HG03439 (cell line): Measurements from ENCODE around the gene ZNF296.

Experiments used
- ATAC-seq: cut with Tn5 transposase; IDR thresholded peaks from one replicate; pipeline ENCODE4 v1.9.1; 2021; ENCODE audit warnings: mild to moderate bottlenecking, moderate library complexity; ENCODE audit not compliant: unreplicated experiment

The ZNF296 gene

DNA sequence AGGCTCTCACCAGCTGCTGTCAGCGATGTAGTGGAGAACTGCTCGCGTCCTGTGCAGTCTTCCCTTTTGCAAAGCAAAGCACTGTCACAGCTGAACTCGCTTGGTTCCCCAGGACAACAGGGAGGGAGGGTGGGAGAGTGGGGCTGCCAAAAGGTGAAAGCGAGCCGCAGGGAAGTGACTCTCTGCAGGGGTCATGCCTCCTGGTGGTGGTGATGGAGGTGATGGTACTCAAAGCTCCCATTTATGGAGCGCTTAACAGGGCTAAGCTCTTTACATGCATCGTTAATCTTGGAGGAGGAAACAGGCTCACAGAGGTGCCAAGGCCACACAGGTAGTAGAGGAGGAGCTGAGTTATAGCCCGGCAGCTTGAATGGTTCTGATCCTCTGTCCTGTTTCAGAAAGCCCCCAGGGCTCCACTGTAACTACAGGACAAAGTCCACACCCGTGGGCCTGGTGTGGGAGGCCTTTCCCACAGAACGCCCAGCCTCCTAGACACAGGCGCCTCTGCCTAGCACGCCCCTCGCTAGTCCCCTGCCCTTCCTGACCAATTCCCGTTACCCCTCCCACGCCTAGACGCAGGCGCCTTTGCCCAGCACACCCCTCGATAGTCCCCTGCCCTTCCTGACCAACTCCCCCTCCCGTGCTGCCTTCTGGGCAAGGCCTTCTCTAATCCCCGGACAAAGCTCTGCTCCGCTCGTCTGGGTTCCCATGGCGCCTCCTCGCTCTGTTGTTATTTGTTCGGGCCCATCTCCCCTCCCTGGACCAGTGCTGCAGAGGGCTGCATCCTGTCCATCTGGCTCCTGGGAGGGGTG, 27.4 kb upstream of the ZNF296 start:
- no peak for ATAC-seq

DNA sequence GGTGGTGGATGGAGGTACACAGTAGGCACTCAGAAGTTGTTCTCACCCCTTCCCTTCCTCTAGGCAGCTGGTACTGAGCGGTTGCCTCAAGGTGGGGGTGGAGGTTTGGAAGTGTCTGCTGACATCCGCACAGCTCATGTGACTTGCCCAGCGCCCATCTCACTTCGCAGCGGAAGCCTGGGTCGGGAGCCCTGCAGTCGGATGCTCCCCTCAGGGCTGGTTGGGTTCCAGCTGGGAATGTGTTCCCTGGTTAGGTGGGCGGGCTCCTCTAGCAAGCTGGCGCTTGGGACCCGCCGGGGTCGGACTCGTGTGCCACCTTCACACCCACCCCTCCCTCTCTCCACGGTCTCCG, 26.9 kb upstream of the ZNF296 start:
- no peak for ATAC-seq

DNA sequence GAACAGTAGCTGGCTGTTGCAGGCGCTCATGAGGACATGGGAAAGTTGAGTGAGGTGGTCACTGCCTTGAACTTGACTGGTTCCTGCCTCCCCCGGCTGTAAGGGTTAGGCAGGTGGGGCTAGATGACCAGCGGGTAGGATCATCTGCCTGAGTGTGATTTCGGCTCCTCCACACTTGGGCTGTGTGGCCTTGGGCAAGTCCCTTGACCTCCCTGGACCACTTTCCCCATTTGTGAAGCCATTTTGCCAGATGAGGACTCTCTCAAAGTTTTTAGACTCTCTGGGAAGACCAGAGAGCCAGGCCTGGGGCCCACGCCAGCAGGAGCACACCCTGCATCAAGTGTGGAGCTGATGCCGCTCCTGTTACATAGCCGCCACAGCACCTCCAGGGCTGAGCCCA, 26.2 kb upstream of the ZNF296 start:
- no peak for ATAC-seq

DNA sequence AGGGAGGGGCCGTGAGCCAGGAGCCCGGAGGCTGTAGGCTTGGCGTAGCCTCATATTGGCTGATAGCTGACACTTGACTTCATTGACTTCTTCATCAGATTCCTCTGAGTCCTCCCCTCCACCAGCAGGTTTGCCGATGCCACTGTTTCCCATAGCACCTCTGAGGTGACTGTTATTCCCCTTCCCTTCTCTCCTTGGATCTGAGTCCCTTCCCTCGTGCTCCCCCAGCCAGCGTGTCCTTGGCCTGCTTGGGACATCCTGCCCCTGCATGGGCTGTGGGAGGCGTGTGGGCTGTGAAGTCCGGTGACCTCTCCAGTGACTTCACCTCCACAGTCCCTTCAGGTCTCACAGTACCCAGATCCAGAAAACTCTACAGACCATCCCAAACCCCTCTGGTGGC, 25.5 kb upstream of the ZNF296 start:
- no peak for ATAC-seq

DNA sequence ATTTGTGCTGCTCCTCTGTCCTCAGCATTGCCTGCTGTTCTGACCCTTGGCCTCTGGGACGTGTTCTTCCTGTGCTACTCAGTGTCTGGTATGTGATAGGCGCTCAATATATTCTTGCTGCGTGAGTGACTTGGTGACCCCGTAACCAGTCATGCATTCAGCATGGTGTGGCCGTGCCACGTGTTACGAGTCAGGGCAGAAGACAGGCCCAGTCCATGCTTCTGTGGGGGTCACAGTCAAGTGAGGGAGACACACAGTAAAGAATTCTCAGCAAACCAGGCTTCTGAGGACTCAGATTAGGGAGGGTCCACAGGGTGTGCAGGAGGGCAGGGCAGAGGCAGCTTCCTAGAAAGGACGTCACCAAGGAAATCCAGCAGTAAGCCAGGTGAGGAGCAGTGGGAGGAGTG, 24.6 kb upstream of the ZNF296 start:
- no peak for ATAC-seq

DNA sequence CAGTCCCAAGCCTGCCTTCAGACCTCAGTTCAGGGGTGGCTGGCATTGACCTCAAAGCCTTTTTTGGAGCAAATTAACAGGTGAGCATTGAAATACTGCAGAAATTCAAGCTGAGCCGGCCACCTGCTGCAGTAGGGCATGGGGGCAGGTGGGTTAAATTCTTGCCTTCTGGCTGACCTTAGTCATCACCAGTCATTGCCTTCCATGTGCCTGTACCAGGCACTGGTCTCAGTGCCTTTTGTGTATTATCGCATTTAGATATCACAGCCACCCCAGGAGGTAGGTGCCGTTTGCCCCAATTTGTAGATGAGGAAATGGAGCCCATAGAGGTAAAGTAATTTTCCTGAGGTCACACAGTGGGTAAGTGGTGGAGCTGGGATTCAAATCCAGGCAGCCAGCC, 23.9 kb upstream of the ZNF296 start:
- ATAC-seq, result no peak

DNA sequence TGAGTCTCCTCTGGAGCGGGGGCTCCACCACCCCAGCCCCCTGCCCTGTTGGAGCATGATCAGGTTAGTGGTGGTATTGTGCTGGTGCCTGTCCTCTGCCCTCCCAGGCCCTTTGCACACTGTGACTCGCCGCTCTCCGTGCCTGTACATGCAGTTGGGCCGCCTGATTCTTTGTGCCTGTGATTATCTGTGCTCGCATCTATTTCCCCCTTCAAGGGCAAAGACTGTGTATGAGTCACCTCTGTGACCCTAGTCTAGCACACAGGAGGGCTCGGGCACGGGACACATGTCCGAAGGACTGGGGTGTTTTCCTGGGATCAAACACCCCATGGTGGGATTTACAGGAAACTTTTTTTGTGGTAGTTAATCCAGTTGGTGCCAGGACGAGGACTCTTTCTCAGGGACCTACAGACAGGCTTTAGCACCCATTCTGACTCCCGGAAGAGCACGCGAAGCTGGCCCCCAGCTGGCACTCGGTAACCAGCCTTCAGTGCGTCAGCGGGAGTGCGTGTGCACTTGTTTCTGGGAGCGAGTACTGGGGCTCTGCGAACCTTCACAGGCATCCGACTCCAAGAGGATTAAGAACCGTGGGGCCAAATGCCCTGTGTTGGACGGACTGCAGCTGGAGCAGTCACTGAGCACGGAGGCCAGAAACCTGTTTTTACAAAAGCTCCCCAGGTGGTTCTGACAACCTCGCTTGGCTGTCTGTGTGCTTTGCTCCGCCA, 23.4 kb upstream of the ZNF296 start:
- ATAC-seq, result no peak

DNA sequence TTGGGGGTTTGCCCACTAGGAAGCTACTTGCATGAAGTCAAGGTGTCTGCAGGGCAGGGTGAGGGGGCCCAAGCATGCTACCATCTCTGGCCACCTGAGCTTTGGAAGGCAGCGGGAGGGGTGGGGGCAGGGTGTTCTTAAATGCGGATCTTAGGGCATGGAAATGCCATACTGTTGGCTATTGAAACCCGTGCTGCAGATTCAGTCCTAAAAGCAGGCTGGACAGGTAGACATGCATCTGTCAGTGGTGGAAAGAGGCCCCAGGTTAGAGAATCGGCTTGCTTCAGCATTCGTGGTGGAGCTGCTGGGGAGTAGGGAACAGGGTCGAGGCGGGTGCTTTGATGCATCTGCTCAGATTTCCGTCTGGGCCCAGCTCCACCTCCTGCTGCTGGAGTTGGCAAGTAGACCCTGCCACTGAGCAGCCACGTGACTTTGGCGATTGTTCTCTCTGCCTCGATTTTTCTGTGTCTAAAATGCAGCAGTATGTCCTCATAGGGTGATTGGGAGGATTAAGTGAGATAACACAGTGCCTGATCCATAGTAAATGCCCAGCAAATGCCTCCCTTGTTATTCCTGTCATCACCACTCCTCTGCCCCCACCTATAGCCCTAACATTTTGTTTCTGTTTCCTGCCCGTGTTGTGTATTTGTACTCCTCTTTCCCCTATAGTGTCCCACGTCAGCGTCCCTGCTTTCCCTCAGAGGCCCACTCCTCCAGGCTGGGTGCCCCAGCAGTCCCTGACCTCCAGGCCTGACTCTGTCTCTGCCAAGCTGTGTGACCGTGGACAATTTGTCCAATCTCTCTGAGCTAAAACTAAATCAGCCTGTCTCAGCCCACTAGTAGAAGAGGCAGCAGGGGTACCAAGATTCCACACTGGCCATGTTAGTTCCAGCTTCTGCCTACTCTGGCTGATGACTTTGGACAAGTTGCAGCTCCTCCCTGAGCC, 22.5 kb upstream of the ZNF296 start:
- no peak for ATAC-seq

DNA sequence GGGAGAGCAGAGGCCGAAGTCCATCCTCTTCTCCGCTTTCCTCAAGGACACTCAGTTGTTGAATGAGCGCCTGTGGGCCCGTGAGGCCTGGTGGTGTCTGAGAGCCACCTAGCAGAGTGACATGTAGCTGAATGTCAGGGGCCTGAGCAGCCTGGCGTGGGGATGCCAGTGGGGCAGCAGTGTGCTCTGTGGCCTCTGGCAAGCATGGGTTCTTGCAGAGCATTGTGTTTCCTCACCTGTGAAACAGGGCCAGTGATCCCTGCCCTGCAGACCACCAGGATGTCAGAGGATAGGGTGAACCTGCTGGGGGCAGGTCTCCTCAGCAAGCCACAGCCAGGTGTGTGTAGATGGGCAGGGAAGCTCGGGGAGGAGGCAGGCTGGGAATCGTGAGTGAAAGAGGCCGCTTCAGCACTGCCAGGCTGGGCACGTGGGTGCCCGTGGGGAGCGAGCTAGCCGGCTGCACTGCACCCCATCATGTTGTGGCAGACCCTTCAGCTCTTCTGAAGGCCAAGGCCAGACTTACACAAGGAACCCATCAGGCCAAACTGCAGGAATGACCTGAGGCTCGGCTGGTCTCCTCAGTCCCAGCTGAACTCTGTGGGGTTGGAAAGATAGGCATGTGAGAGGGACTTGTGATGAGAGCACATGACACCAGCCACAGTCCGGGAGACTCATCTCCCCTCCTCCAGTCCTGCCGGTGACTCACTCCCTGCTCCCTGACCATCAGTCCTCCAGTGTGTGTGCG, 21.7 kb upstream of the ZNF296 start:
- no peak for ATAC-seq

DNA sequence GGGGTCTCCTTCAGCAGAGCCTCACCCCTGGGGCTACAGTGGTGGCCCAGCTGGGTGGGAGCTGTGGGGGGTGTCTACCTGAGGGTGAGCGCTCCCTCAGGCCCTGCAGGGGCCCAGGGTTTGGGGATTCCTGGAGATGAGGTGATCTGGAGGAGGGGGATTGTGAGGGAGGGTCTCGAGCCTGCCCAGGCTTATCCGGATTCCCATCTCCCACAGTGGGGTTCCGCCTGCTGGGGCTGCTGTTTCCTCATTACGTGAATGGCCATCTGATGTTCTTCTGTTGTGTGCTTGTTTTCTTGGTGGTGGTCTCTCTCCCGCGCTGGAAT, 21.1 kb upstream of the ZNF296 start:
- no peak for ATAC-seq

DNA sequence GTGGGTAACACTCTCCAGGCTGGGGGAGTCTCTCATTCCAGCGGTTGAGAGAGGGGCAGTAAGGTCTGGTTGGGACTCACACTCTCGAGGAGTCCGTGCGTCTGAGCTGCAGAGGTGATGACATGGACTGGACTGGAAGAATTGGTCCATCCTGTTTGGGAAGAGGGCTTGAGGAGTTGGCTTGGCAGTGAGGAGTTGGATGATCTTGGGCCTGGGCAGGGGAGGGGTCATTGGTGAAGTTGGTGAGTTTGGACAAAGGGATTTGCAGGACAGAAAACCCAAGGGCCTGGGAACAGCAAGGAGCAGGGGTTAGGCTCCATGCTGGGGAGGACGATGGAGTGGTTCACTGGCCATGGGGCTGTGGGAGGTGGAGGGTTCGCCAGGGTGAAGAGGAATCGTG, 20.4 kb upstream of the ZNF296 start:
- ATAC-seq, result no peak

DNA sequence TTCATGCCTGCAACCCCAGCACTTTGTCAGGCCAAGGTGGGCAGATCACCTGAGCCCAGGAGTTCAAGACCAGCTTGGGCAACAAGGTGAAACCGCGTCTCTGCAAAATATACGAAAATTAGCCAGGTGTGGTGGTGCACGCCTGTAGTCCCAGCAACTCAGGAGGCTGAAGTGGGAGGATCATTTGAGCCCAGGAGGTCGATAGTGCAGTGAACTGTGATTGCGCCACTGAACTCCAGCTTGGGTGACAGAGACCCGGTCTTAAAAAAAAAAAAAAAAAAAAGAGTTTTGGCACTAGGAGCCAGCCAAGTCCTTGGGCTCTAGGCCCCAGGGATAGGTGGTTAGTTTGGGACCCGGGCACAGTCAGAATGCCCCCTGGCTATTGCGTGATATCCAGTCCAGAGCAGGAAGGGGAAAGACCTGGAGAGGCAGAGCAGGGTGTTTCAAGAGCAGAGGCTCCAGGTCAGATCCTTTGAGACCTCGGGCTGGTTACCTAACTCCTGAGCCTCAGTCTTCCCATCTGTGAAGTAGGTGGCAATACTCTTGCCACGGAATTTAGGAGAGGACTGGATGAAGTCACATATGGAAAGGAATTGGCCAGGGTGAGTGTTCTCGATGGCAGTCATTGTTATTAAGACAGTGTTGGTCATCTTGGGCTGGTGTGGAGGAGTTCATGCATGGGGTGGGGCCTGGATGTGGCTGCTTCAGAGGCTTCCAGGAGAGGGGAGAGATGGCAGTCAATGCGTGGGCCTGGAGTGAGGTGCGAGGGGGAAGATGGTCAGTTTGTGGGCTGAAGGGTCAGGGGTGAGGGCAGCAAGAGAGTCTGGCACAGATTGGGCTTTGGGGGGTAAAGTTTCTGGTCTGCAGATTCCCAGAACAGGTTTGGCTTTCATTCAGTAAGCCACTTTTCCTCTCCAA, 19.5 kb upstream of the ZNF296 start:
- no peak for ATAC-seq

DNA sequence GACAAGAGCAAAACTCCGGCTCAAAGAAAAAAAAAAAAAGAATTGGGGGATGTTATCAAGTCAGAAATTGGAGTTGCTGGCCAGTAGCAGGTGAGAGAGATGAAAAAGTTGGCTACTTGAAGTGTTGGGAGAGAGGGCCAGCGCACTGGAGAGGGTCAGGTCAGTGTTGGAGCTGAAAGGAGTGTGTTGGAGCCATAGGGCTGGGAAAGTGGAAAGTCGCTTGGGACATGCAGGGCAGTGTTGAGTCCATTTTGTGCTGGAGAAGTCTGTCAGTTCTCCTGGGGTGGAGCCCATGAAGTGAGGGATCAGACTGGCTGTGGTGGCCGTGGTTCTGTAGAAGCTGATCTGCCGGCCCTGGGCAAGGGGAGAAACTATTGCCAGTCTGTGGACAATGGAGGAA, 18.4 kb upstream of the ZNF296 start:
- no peak for ATAC-seq

DNA sequence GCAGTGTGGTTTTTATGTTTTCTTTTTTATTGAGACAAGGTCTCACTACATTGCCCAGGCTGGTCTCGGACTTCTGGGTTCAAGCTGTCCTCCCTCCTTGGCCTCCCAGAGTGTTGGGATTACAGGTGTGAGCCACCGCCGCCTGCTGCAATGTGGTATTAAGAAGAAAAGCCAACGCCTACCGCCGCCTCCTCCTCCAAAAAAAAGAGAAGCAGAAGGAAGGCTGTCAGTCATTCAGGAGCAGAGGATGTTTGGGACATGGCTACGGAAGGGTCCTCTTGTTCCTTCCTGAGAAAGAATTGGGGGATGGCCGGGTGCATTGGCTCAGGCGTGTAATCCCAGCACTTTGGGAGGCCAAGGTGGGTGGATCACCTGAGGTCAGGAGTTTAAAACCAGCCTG, 17.9 kb upstream of the ZNF296 start:
- no peak for ATAC-seq

DNA sequence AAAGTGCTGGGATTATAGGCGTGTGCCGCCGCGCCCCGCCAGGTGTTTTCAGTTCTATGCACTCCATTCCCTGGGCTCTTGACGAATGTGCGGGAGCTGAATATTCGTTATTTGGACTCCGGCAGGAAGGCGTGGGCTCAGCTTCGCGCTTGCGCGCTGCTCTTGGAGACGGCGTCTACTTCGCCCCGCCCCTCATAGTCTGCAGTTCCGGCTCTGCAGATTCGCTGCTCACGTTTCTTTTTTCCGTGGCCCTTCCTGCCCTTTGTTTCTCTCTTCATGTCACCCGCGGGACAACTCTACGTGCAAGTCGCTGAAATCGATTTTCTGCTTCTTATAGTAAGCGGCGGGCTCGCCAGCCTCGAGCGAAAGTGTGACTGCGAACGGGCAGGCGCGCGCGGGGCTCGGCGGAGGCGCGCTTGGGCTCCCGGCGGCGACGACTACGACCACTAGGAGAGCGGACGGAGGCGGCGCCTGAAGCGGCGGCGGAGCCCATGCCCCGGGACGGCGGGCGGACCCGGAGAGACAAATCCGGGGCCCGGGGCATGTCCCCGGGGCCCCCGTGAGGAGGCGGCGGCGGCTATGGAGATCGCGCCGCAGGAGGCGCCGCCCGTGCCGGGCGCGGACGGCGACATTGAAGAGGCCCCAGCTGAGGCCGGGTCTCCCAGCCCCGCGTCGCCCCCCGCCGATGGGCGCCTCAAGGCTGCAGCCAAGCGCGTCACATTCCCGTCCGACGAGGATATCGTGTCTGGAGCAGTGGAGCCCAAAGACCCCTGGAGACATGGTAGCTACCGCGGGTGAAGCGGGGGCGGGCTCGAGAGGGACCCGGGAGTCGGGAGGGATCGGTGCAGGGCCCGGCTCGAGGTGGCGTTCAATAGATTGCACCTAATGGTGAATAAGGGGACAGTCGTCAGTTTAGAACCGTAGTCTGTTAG, 16.7 kb upstream of the ZNF296 start, which contains the start of gene PPP1R37:
TSS of gene PPP1R37 (plus strand) at position 433 of the 932 bp plus-strand sequence. CDS start at position 580, 147 bp downstream.
- peak; percentile 62 for ATAC-seq

DNA sequence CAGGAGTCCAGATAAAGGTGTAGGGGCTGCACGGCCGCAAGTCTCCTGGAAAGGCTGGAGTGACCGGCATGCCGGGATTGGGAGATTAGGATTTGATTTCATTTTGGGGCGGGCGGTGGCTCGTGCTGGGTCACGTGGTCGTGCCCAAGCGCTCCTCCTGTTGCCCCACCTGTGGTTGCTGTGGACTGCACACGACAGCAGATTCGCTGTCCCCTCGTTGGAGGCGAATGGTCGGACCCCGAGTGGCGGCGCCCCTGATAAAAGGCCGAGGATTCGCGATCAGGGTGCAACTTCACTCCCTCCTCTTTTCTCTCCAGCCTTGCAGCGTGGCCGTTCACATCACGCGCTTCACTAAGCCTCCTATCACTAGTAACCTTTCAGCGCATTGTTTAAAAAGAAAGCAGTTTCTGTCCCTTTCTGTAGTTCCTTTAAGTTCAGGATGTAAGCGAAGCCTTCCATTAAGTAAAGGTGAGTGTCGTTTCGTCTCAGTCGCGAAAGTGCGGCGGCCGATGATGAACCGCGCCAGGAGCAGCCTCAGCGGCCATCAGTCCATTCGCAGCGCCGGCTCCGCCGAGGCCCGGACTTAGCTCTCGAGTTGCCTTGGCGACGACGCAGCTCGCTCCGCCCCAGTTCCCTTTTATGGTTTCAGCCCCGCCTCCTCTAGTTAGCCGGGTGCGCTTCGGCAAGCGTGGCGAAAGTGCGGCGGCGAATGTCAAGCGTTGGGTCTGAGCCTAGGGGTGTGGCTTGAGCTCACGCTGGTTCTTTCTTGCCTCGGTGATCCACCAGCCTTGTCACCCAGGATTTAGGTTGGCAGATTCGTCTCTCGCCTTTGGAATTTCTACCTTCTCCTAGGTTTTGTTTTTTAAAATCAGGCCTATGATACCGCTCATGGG, 15.0 kb upstream of the ZNF296 start:
- ATAC-seq, result peak; percentile 55

DNA sequence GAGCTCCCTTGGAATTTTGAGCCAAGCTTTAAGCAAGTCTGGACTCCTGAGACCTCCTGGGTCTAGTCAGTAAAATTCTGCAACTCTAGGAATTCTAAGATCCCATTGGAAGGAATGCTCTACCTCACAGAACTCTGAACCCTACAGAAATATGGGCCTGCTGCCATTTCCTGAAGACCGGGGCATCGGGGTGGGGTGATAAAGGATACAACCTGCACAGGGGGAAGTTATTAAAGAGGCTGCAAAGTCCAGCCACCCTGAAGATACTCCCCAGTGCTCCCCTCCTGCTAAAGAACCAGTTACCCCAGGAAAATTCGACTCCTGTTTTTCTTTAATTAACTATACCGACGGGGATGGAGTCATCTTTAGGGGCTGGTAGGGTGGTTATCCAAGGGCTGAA, 14.3 kb upstream of the ZNF296 start:
- no peak for ATAC-seq

DNA sequence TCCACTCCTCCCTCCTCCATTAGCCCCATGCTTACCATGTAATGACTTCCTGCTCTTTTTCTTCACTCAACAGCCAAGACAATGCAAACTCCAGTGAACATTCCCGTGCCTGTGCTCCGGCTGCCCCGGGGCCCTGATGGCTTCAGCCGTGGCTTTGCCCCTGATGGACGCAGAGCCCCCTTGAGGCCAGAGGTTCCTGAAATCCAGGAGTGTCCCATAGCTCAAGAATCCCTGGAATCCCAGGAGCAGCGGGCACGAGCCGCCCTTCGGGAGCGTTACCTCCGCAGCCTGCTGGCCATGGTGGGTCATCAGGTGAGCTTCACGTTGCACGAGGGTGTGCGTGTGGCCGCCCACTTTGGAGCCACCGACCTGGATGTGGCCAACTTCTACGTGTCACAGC, 13.8 kb upstream of the ZNF296 start:
- ATAC-seq, result no peak
